SH-SY5Y (cell line): ENCODE data around the gene CNKSR3.

Source experiments
- GATA2 ChIP-seq: IDR thresholded peaks from 2 replicates; pipeline ENCODE4 v1.6.1; 2011; ENCODE audit warnings: mild to moderate bottlenecking, low read depth, low read length
- GATA3 ChIP-seq: IDR thresholded peaks from 2 replicates; pipeline ENCODE4 v1.6.1; 2011; ENCODE audit warnings: low read depth, mild to moderate bottlenecking, low read length, moderate library complexity

DNA sequence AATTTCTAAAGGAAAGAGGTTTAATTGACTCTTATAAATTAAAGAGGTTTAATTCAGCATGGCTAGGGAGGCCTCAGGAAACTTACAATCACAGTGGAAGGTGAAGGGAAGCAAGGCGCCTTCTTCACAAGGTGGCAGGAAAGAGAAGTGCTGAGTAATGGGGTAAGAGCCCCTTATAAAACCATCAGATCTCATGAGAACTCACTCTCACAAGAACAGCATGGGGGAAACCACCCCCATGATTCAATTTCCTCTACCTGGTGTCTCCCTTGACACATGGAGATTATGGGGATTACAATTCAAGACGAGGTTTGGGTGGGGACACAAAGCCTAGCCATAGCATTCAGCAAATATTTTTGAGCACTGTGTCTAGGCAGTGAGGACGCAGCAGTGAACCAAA lies 150.0 kb downstream of the CNKSR3 start:
- no peak for TF ChIP-seq GATA2
- no peak for TF ChIP-seq GATA3
